GM18868 (cell line): ENCODE results near the gene GREB1L.
A peak's percentile ranks its signal among the peaks of the same experiment; 100 is the strongest.
"Not testable (repeated sequence)": the region's sequence is repeated elsewhere in the genome, so short reads cannot be mapped to it uniquely, and the experiment has no call there.

ENCODE experiments used
- ATAC-seq: cut with Tn5 transposase; IDR thresholded peaks from one replicate; pipeline ENCODE4 v1.9.1; 2021; ENCODE audit warnings: mild to moderate bottlenecking, moderate library complexity; ENCODE audit not compliant: unreplicated experiment

Gene GREB1L

DNA sequence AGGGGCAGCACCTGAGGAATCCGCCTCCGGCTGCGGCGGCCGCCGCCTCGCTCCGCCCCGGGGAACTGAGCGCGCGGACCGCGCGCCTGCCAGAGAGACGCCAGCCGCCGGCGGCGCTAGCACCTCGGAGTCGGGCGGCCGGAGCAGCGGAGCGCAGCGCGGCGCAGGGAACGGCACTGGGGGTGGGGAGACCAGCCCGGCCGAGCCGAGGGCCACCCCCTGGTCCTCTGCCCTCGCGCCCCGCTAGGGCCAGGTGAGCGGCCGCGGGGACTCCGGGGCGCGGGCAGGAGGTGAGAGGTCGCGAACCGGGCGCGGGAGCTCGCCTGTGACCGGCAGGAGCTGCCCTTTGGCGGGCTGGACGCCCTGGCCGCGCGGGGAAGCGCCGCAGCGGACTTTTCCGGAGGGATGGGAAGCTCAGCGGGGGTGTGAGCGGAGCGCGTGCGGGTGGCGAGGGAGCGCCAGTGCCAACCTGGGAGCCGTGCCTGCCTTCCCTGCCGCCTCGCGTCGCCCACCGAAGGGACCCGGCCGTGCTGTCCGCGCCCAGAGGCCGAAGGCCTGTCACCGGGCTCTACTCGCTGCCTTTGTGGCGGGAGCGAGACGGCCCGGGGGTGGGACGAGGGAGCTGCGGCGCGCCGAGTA, at the start of gene GREB1L:
TSS of gene GREB1L (plus strand) at position 92 of the 639 bp plus-strand sequence. CDS start 141,287 bp downstream, outside the sequence.
- ATAC-seq, result peak; percentile 67

DNA sequence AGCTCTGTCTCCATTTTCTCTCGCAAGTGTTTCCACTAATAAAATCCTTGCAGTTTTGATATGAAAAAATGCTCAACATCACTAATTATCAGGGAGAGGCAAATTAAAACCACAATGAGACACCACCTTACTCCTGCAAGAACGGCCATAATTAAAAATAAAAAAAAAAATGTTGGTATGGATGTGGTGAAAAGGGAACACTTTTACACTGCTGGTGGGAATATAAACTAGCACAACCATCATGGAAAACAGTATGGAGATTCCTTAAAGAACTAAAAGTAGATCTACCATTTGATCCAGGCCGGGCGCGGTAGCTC, 49.8 kb upstream of the GREB1L start:
- ATAC-seq, result no peak

DNA sequence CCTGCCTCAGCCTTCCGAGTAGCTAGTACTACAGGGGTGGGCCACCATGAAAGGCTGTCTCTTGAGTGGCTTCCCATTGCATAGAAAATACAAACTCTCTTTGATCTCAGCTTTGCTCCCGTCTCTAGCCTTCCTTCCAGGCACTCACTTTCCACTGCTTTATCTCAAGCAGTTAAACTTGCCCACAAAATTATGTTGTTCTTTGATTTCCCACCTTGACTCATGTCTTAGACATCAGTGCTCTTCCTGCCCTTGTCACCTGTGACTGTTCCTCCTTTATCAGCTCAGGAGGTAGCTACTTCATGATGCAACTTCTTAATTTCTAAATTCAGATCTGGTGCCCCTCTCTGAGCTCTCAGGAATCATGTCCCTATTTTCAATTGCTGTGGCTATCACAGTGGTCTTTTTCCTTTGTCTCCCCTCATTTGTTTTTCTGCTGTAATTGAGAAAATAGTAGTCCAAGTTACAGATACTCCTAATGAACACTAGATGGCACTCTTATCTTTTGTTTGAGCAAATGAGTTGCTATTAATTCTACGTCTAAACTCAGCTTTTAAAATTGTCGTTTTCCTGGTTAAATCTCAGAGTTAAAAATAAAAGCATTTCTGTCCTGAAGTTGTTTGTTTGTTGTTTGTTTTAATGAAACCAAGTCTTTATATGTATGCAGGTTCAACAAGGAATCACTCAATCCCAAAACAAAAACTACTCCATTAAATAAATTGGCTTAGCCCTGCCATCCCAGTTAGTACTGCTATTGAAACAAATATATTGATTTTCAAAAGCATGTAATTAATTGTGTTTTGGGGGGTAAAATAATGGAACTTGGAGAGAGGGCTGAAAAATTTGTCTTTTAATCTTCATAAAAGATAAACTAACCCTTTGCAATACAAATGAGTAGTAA, 46.9 kb upstream of the GREB1L start:
- ATAC-seq, result peak; percentile 67

DNA sequence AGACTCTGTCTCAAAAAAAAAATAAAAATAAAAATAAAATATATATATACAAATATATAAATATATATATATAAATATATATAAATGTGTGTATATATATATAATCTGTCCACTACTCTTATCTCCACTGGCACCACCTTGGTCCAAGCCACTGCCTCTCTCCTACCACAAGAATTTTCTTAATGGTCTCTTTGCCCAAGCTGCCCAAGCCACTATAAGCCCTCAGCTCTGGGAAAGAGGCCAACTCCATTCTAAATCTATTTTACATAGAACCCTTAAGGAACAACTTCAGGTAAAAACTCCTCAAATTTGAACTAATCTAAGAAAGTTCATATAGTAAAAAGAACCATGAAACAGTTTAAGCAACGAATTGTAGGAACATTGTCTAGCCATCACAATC, 45.6 kb upstream of the GREB1L start:
- no peak for ATAC-seq

DNA sequence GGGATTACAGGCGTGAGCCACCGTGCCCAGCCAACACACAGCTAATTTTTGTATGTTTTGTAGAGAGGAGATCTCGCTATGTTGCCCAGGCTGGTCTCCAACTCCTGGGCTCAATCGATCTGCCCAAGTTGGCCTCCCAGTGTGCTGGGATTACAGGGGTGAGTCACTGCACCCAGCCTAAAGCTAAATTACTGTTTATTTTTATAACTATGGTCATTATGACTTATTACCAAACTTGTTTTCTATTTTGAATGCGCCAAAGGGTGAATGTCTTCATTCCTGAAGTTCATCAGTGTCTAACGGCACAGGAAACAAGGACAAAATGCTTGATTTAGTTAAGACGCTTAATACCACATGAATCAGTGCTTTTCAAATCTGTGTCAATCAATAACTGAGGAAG, 38.9 kb upstream of the GREB1L start:
- no peak for ATAC-seq

DNA sequence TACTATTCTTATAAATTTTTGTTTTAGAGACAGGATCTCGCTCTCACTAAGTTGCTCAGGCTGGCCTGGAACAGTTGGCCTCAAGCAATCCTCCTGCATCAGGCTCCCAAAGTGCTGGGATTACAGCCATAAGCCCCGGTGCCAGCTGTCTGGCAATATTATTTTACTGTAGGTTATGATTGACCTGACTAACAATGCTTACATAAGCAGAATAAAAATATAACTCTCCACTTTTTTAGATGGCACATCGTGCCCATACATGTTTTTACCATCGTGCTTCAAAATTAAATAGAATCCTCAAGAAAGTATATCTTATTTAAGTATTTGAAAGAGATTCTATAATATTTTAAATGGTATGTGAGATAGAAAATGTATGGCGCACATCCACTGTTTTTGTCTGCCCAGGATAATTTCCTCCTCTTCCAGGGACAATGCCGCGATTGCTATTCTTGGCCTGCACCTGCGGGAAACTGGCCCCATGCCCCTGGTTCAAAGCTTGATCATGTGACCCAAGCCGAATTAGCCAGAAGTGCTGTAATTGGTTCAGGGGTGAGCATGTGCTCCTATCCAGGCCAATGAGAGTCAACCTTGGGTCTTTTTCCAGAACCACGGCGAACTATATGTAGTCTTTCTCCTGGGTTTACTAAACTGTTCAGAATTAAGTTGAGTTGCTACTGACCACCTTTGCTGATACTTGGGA, 38.3 kb upstream of the GREB1L start:
- no peak for ATAC-seq

DNA sequence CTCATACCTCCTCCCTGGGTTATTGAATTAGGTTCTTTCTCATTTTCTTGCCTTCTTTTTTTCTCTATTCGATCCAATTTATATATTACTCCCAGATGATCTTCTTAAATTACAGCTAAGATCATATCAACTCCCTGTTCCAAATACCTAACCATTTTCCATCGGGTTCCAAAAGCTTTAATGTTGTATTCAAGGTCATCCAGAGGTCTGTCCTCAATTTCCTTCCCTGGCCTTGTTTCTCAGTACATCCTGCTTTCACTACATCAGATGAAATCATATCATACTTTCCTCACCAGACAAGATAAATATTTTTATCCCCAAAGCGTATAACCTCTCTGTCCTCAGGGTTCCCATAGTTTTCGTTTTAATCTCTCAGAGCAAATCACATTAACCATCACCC, 36.3 kb upstream of the GREB1L start:
- ATAC-seq, result no peak

DNA sequence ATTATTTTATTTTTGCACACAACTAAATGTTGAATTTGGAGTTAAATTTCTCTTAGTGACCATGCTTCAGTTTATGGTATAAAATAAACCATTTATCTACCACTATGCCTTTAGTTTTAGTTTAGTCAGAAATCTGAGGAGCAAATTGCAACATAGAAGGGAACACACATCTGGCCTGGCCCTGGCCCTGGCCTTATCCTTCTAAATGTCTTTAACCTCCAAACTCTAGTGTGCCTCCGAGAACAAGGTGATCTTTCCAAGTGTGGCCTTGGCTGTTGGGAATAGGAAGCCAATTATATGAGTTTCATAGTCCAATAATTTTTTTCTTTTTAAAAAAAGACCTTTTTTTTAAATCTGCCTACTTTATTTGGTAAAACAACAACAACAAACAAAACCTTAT, 31.8 kb upstream of the GREB1L start:
- no peak for ATAC-seq

DNA sequence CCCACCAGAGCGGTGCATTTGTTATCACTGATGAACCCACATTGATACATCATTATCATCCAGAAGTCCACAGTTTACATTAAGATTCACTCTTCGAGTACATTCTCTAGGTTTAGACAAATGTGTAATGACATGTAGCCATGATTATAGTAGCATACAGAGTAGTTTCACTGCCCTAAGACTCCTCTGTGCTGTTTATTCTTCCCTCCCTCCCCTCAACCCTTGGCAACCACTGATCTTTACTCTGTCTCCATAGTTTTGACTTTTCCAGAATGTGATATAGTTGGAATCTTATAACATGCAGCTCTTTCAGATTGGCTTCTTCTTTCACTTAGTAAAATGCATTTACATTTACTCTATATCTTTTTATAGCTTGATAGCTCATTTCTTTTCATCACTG, 31.2 kb upstream of the GREB1L start:
- ATAC-seq, result no peak

DNA sequence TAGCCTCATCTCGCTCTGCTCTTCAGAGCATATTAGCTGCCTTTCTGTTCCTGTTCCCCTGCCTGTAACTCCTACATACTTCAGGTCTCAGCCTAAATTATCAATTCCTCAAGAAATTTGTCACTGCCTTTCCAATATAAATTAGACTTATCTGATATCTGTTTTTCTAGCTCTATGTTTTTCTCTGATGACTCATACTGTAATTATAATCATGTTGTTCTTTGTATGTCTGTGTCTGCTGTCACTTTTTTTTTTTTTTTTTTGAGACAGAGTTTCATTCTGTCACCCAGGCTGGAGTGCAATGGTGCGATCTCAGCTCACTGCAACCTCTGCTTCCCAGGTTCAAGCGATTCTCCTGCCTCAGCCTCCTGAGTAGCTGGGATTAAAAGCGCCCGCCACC, 27.6 kb upstream of the GREB1L start:
- not testable (repeated sequence) for ATAC-seq

DNA sequence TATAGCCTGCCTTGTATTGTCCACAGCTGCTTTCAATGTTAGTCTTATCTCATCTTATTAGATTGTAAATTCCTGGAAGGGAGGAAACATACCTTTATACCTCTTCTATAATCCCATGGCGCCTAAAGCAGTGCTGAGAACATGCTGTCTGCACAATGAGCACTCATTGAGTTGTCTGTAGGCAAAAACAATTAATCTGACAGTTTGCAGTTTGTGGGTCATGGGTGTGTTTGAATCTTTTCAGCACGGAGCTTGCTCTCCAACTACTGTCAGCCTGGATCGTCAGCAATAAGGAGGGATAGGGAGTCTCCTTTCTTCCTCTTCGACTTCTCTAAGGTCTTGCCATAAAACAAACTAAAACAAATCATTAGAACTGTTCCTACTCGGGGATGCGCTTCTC, 26.5 kb upstream of the GREB1L start:
- no peak for ATAC-seq

DNA sequence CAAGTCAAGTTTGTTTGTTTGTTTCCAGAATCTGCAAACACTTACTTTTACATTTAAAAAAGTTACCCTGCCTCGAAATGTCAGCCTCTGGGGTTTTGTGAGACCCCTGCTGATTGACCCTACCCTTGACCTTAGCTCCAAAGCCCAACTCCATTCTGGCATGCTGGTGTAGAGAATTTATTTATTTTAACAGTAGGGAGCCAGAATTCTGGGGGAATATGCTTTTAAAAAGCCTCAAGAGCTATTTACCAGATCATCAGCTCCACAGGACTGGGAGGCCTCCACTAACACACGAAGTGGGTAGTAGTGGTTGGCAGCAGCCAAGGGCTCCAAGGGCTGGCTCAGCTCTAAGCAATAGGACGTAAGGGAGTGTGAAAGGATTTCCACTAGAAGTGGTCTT, 23.2 kb upstream of the GREB1L start:
- ATAC-seq, result no peak

DNA sequence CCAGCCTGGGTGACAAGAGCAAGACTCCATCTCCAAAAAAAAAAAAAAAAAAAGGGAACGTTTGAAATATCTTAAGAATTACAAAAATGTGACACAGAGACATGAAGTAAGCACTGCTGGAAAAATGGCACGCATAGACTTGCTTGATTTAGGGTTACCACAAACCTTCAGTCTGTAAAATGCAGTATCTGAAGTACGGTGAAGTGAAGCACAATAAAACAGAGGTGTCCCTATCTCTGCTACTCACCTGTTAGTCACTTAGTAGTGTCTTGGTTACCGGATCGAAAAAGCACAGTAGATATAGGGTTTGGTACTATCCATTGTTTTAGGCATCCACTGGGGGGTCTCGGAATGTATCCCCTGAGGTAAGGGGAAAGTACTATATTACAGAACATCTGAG, 11.6 kb upstream of the GREB1L start:
- no peak for ATAC-seq

DNA sequence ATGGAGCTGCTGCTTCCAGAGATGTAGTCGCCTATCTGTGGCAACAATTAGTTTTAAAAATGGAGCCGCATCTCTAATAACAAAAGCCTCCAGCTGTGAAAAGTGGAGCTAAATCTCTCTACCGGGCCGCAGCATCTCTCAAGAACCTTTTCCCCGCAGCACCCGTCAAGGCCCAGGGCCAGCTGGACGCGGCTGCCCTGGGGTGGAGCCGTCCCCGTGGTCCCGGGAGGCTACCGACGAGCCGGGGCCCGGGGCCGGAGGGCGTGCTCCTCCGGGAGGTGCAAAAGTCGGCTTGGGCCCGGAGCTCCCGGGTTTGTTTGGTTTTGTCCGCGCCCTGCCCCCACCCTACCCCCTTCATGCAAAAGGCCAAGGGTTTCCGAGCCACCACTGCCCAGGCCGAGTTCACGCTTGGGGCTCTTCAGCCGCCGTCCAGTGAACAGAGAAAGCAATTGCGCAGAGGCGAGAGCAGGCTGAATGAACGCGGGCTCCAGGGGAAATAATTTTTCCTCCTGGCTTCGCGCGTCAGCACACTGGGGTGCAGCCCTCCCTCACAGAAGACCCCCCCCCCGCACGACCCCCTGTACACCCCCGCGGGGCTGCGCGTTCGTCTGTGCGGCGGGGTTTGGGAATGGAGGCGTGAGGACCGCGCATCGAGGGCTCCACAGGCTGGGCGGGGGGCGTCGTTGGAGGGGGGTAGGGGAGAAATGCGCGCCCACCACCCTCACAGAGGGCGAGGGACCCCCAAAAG, 557 bp upstream of the GREB1L start:
- no peak for ATAC-seq

DNA sequence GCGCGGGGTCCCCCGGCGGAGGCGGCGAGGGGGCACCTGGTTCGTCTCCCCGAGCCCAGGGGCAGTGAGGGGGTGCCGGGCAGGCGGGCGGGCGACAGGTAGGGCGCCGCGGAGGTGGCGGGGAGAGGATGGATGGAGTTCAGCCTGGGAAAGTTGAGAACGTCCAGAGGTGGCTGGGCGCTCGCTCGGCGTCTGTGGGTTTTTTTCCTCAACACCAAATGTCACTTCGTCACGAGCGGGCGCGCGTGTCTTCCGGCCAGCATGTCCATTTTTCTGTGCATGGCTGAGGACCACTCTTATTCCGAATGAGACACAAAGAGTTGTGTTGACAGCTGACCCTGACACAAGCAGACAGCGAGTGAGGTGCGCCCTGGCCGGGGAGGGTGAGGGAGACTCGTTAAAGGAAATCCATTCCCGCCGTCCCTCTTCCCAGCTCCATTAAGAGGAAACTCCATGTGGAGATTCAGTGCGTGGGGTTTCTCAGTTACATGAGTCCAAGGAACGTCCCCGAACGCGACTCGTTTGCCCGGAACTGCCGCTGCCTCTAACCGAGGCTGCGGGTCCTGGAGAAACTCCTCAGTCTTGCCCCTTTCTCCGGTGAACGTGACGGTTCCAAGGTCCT, 859 bp downstream of the GREB1L start:
- ATAC-seq, result no peak

DNA sequence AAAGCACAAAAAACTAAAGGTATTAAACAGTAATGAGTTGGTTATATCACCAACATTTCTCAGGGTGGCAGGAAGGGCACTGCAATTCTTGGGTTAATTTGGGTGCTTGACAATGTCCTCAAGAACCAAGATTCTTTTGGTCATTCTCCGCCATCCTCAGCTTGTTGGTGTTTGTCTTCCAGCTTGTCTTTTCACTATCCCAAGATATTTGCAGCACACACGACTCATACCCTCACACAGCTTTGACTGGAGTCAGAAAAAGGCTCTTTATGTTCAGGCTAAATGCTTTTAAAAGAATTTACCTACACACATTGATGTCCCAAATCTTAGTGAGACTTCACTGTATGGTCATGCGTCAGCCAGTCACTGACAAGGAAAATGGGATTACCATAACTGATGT, 12.5 kb downstream of the GREB1L start:
- ATAC-seq, result no peak

DNA sequence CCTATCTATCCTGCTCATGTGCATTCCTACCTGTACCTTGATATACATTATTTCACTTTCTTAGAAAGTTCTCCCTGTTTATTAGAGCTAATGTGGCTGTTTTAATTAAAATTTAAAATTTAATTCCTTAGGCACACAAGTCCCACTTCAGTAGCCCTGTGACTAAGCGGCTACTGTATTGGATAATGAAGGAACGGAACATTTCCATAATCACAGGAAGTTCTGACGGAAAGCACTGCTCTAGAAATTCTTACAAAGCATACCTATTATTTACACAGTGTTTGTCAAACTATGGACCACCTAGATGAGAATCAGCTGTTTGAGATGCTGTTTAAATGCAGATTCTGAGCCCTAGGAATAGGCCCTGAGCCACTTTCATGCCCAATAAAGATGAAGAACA, 13.2 kb downstream of the GREB1L start:
- no peak for ATAC-seq

DNA sequence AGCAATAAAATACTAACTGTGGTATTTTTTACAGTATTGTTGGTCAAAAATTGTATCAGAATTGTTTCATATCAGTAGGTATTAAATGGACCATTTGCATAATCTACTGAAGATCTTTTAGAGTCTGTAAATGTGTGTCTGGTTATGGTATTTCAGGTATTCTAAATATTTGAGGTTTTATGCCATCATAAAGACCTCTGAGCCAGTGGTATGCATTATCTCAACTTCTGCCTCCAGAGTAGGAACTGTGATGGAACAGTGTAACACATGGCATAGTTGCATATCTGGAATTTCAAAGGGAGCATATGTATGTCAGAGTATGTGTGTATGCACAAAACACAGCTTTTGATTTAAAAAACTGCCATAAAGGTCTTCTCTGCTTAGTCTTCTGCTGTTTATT, 15.4 kb downstream of the GREB1L start:
- ATAC-seq, result no peak

DNA sequence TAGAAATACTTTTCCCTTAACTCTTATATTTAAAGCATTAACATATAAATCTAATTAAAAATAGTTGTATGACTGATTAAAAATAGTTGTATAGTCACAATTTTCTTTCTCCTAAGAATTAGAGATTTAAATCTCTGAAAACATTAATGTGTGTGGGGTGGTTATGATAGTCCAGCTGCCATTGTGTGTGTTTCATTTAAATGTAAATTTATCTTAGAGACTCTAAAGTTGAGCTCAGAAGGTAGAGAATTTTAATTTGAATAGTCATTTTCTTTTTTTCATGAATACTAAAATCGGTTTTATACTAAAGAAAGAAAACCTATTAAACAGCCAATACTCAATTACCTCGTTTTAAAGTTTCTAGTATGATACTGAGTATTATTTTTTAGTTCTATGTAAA, 18.6 kb downstream of the GREB1L start:
- ATAC-seq, result no peak

DNA sequence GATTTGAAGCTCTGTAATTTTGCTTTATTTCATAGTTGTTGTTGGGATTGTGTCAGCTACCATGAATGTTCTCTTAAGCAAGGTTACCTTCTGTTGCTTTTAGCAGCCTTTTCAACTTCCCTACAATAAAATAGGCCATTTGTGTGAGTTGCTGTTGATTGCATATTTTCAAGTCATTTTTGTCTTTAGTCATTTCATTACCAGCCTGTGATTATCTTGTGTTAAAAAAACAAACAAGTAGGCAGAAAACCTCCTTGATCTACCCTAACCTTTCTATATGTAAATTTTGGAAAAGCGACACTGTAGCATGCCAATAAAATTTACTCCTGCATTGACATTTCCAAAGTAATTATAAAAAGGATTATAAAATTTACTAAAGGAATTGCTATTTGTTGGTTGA, 19.3 kb downstream of the GREB1L start:
- no peak for ATAC-seq

DNA sequence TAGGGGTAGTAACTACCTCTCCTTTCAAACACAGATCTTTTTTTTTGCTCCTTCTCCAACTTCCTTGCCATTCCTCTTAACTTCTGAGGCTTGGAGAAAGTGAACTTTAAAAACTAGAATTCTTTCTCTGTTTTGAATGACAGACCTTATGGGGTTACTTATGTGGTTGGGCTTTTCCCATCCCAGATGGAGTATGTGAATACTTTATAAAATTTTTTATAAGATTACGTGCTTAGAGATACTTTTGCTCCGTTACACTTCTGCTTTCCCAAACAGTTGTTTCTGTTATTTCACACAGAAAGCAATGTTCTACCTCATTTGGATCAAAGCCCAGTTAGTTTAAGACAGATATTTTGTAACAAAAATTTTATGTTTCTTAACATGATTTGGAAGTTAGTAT, 20.2 kb downstream of the GREB1L start:
- ATAC-seq, result no peak
